NCI-H1417 (cell line): Measurements from ENCODE around the gene TMEFF2.

ENCODE experiments used
- DNase-seq, 3 experiments: peaks; one replicate each; lab custom pipeline; 2025; lab: John Stamatoyannopoulos, UW

TMEFF2 gene

GRCh38 chr2:192016265-192016664, 178.5 kb downstream of the TMEFF2 start:
- no peak for DNase-seq

- no peak for DNase-seq
Measured at GRCh38 chr2:192013211-192013610, 181.5 kb downstream of the TMEFF2 start.

- no peak for DNase-seq
Measured at GRCh38 chr2:192011196-192011595, 183.5 kb downstream of the TMEFF2 start.

GRCh38 chr2:192010073-192010472, 184.7 kb downstream of the TMEFF2 start:
- no peak for DNase-seq

- DNase-seq, result peak in 1 of 3 experiments; percentile 10
Measured at GRCh38 chr2:192007581-192008228, 187.0 kb downstream of the TMEFF2 start.

- no peak for DNase-seq
Measured at GRCh38 chr2:192005211-192005610, 189.5 kb downstream of the TMEFF2 start.

GRCh38 chr2:192004188-192004963, 190.4 kb downstream of the TMEFF2 start:
- DNase-seq, result peak in 1 of 3 experiments; percentile 11

GRCh38 chr2:192002418-192002817, 192.3 kb downstream of the TMEFF2 start:
- DNase-seq, result no peak

GRCh38 chr2:192000196-192000980, 194.3 kb downstream of the TMEFF2 start:
- no peak for DNase-seq

- DNase-seq, result no peak
Measured at GRCh38 chr2:191999101-191999841, 195.5 kb downstream of the TMEFF2 start.

GRCh38 chr2:191995285-191995684, 199.4 kb downstream of the TMEFF2 start:
- DNase-seq, result no peak

- DNase-seq, result no peak
Measured at GRCh38 chr2:191994749-191995148, 200.0 kb downstream of the TMEFF2 start.

- DNase-seq, result no peak
Measured at GRCh38 chr2:191991442-191991841, 203.3 kb downstream of the TMEFF2 start.

GRCh38 chr2:191985740-191986139, 209.0 kb downstream of the TMEFF2 start:
- no peak for DNase-seq

- DNase-seq, result no peak
Measured at GRCh38 chr2:191983591-191983990, 211.1 kb downstream of the TMEFF2 start.

GRCh38 chr2:191983186-191983585, 211.5 kb downstream of the TMEFF2 start:
- DNase-seq, result peak in 2 of 3 experiments; percentile 26 to 74

- DNase-seq, result no peak
Measured at GRCh38 chr2:191981706-191982105, 213.0 kb downstream of the TMEFF2 start.

GRCh38 chr2:191980483-191980882, 214.2 kb downstream of the TMEFF2 start:
- no peak for DNase-seq

- no peak for DNase-seq
Measured at GRCh38 chr2:191979221-191979730, 215.5 kb downstream of the TMEFF2 start.

- DNase-seq, result no peak
Measured at GRCh38 chr2:191977754-191978153, 217.0 kb downstream of the TMEFF2 start.

GRCh38 chr2:191976436-191976835, 218.3 kb downstream of the TMEFF2 start:
- no peak for DNase-seq

GRCh38 chr2:191974676-191975075, 220.1 kb downstream of the TMEFF2 start:
- DNase-seq, result no peak
